H1 (cell line): Measurements from ENCODE around the gene APOA4. TPM values are rescaled to one million over a fixed set of nuclear protein-coding genes. Genes with fewer than 3 reads are reported as not detected.
A peak's percentile ranks its signal among the peaks of the same experiment; 100 is the strongest.

Experiments used
- CTCF ChIA-PET: fragments of 300-600 bp; sonication (Branson Sonifier 250); formaldehyde crosslinking; loops from one replicate; lab custom pipeline; 2021; ENCODE audit not compliant: partially characterized antibody; lab: Charles Lee
- POLR2A ChIA-PET: fragments of 300-600 bp; sonication (Branson Sonifier 250); formaldehyde crosslinking; loops from one replicate; lab custom pipeline; 2021; ENCODE audit warnings: inconsistent platforms; ENCODE audit not compliant: partially characterized antibody; lab: Charles Lee
- DNase-seq, 2 experiments: peaks; one replicate each; pipeline versions ENCODE4 v3.0.0 to v3.0.0-alpha.2; 2010 to 2022; ENCODE audit warnings: low spot score in 2 of 2, low read depth in 1 of 2, mixed read lengths in 1 of 2
- FAIRE-seq: peaks from 2 replicates; lab custom pipeline; 2011; peaks lifted over from hg19 to GRCh38; lab: Jason Lieb, UNC
- H2AFZ ChIP-seq: 2 replicates; pipeline ENCODE4 v1.8.1; 2012; ENCODE audit warnings: low read length, inconsistent platforms
- H2AK5ac ChIP-seq: 2 replicates; pipeline ENCODE4 v1.6.1; 2013; ENCODE audit warnings: low read depth, low read length
- H2BK120ac ChIP-seq: replicated peaks from 2 replicates; pipeline ENCODE3; 2013; ENCODE audit warnings: low read depth, low read length, inconsistent platforms
- H2BK12ac ChIP-seq: 2 replicates; pipeline ENCODE4 v1.6.1; 2013; ENCODE audit warnings: low read depth, low read length
- H2BK15ac ChIP-seq: 2 replicates; pipeline ENCODE4 v1.6.1; 2013; ENCODE audit warnings: low read length
- H2BK20ac ChIP-seq: 2 replicates; pipeline ENCODE4 v1.6.1; 2013; ENCODE audit warnings: low read length
- H2BK5ac ChIP-seq: 2 replicates; pipeline ENCODE4 v1.6.1; 2013; ENCODE audit warnings: low read depth, low read length
- H3K14ac ChIP-seq: 2 replicates; pipeline ENCODE4 v1.6.1; 2013; ENCODE audit warnings: inconsistent platforms; ENCODE audit not compliant: insufficient read length
- H3K18ac ChIP-seq: 2 replicates; pipeline ENCODE4 v1.6.1; 2013; ENCODE audit warnings: low read length; ENCODE audit errors: extremely low read depth
- H3K23ac ChIP-seq: 2 replicates; pipeline ENCODE4 v1.6.1; 2013; ENCODE audit warnings: inconsistent platforms; ENCODE audit not compliant: insufficient read length
- H3K23me2 ChIP-seq: 2 replicates; pipeline ENCODE4 v1.6.1; 2013; ENCODE audit warnings: low read depth, low read length
- H3K27ac ChIP-seq: 2 replicates; pipeline ENCODE4 v1.6.1; 2011; ENCODE audit warnings: low read depth, low read length, inconsistent platforms
- H3K27me3 ChIP-seq, 4 experiments: replicated peaks in 1 of 4; 1 replicate in 1 of 4; 2 replicates in 3 of 4; pipeline versions ENCODE4 v1.6.1 to v1.8.1; 2011 to 2013; ENCODE audit warnings: low read length in 3 of 4, mild to moderate bottlenecking in 3 of 4, inconsistent platforms in 2 of 4, mixed read lengths in 2 of 4, moderate library complexity in 1 of 4; ENCODE audit not compliant: control insufficient read depth in 3 of 4, insufficient read depth in 3 of 4; ENCODE audit errors: extremely low read depth in 1 of 4
- H3K36me3 ChIP-seq, 4 experiments: 2 replicates each; pipeline versions ENCODE4 v1.6.1 to v1.8.1; 2011 to 2013; ENCODE audit warnings: mild to moderate bottlenecking in 4 of 4, low read length in 3 of 4, moderate library complexity in 2 of 4, control low read depth in 1 of 4, inconsistent platforms in 1 of 4; ENCODE audit not compliant: insufficient read depth in 4 of 4, control insufficient read depth in 2 of 4
- H3K4ac ChIP-seq: replicated peaks from 2 replicates; pipeline ENCODE3; 2013; ENCODE audit warnings: low read length, low read depth, mixed read lengths, inconsistent platforms; ENCODE audit not compliant: insufficient read length
- H3K4me1 ChIP-seq, 4 experiments: replicated peaks in 1 of 4; 1 replicate in 1 of 4; 2 replicates in 3 of 4; pipeline versions ENCODE4 v1.6.1 to v1.8.1; 2011 to 2013; ENCODE audit warnings: low read length in 3 of 4, inconsistent platforms in 2 of 4, mixed read lengths in 1 of 4; ENCODE audit not compliant: insufficient read depth in 4 of 4, control insufficient read depth in 3 of 4
- H3K4me2 ChIP-seq, 2 experiments: 2 replicates each; pipeline versions ENCODE4 v1.6.1 to v1.8.1; 2011 to 2013; ENCODE audit warnings: low read depth in 2 of 2, low read length in 2 of 2, control low read depth in 1 of 2, inconsistent platforms in 1 of 2, mild to moderate bottlenecking in 1 of 2; ENCODE audit not compliant: insufficient read depth in 1 of 2
- H3K4me3 ChIP-seq, 4 experiments: fragments of 200-600, 300-600 bp in 1 of 4; sonication (generic), shearing (Covaris generic), sonication (Bioruptor Twin) in 1 of 4; 2 replicates each; pipeline versions ENCODE4 v1.5.1 to v1.8.1; 2011 to 2016; ENCODE audit warnings: low read length in 4 of 4, low read depth in 3 of 4, control low read depth in 2 of 4, inconsistent platforms in 2 of 4, mild to moderate bottlenecking in 2 of 4, mixed read lengths in 1 of 4, moderate library complexity in 1 of 4; ENCODE audit not compliant: insufficient read depth in 2 of 4; ENCODE audit errors: extremely low read depth in 1 of 4
- H3K56ac ChIP-seq: replicated peaks from 2 replicates; pipeline ENCODE3; 2013; ENCODE audit warnings: low read depth, mild to moderate bottlenecking, mixed read lengths, low read length, inconsistent platforms; ENCODE audit not compliant: insufficient read length
- H3K79me1 ChIP-seq: 2 replicates; pipeline ENCODE4 v1.6.1; 2013; ENCODE audit warnings: low read depth, low read length, control low read depth
- H3K79me2 ChIP-seq, 2 experiments: 2 replicates each; pipeline versions ENCODE4 v1.6.1 to v1.8.1; 2012 to 2013; ENCODE audit warnings: low read length in 2 of 2, mild to moderate bottlenecking in 2 of 2, inconsistent platforms in 1 of 2; ENCODE audit not compliant: insufficient read depth in 2 of 2, control insufficient read depth in 1 of 2
- H3K9ac ChIP-seq, 4 experiments: replicated peaks in 1 of 4; 1 replicate in 1 of 4; 2 replicates in 3 of 4; pipeline versions ENCODE4 v1.6.1 to v1.8.1; 2011 to 2013; ENCODE audit warnings: low read depth in 3 of 4, low read length in 3 of 4, control low read depth in 2 of 4, mild to moderate bottlenecking in 2 of 4, moderate library complexity in 2 of 4, inconsistent platforms in 1 of 4; ENCODE audit errors: extremely low read depth in 1 of 4
- H3K9me3 ChIP-seq, 2 experiments: 2 replicates each; pipeline versions ENCODE4 v1.6.1 to v1.8.1; 2012 to 2013; ENCODE audit warnings: mild to moderate bottlenecking in 2 of 2, moderate library complexity in 2 of 2, control low read depth in 1 of 2, inconsistent platforms in 1 of 2, low read depth in 1 of 2, low read length in 1 of 2, mixed read lengths in 1 of 2; ENCODE audit not compliant: insufficient read depth in 2 of 2
- H4K20me1 ChIP-seq, 2 experiments: replicated peaks in 1 of 2; 2 replicates each; pipeline versions ENCODE3 to v1.8.1; 2011 to 2013; ENCODE audit warnings: inconsistent platforms in 2 of 2, low read length in 2 of 2, mild to moderate bottlenecking in 1 of 2; ENCODE audit not compliant: insufficient read depth in 2 of 2, control insufficient read depth in 1 of 2
- H4K5ac ChIP-seq: 2 replicates; pipeline ENCODE4 v1.6.1; 2013; ENCODE audit warnings: low read length, low read depth, mixed read lengths, inconsistent platforms; ENCODE audit not compliant: insufficient read length
- H4K8ac ChIP-seq: 2 replicates; pipeline ENCODE4 v1.8.0; 2013; ENCODE audit warnings: mild to moderate bottlenecking, moderate library complexity, low read length, inconsistent platforms; ENCODE audit not compliant: insufficient read depth; ENCODE audit errors: extremely low read depth
- H4K91ac ChIP-seq: replicated peaks from 2 replicates; pipeline ENCODE3; 2013; ENCODE audit warnings: low read length, mixed read lengths, inconsistent platforms; ENCODE audit not compliant: insufficient read length
- EGR1 ChIP-seq: IDR thresholded peaks from 2 replicates; pipeline ENCODE4 v1.6.1; 2011; ENCODE audit warnings: low read depth, low read length, borderline replicate concordance
- RAD21 ChIP-seq, 2 experiments: IDR thresholded peaks in 1 of 2; conservative IDR thresholded peaks in 1 of 2; 2 replicates each; pipeline ENCODE4 v1.6.1; 2011; ENCODE audit warnings: low read depth in 2 of 2, low read length in 2 of 2, improper control_type of control experiment in 1 of 2, inconsistent platforms in 1 of 2, mild to moderate bottlenecking in 1 of 2, moderate library complexity in 1 of 2
- WGBS, 2 experiments: shearing (Covaris generic) in 1 of 2; methylation state at CpG; one replicate each; pipeline versions ENCODE4 v1.1.6 to v1.1.7; 2013 to 2015; ENCODE audit warnings: low lambda C conversion rate in 2 of 2, mixed read lengths in 2 of 2, inconsistent platforms in 1 of 2, low coverage in 1 of 2, missing lambda C conversion rate in 1 of 2; ENCODE audit not compliant: insufficient replicate concordance in 2 of 2, insufficient coverage in 1 of 2, insufficient read length in 1 of 2; ENCODE audit errors: extremely low coverage in 1 of 2, missing lambda C conversion rate in 1 of 2; 5-methylcytosine and 5-hydroxymethylcytosine counted together
- polyA plus RNA-seq, 7 experiments: library from polyadenylated mRNA; depleted of rRNA in 3 of 7; stranded (reverse) in 5 of 7; unstranded in 2 of 7; fragments of >200 nt in 5 of 7; fragments of 200-250 nt in 2 of 7; gene quantifications; 1 replicate in 5 of 7; 2 replicates in 1 of 7; 4 replicates in 1 of 7; pipeline versions ENCODE4 v1.2.1 to v1.2.3, GENCODE V29; 2011 to 2013; ENCODE audit warnings: missing spikeins in 2 of 7, mixed read lengths in 2 of 7
- total RNA-seq: library from RNA; stranded (reverse); fragmentation: NEBNext Ultra II Directional; extraction: Animal tissue kit (Norgen Biotek cat#: 25700); gene quantifications from 2 replicates; pipeline ENCODE4 v1.2.1, GENCODE V29; 2021
- TF ChIP-seq, protein P1 (sequence below), 3 experiments: IDR thresholded peaks; 1 replicate in 2 of 3; 2 replicates in 1 of 3; pipeline versions ENCODE4 v1.5.1 to v1.6.1; 2011; ENCODE audit warnings: low read length in 3 of 3, mild to moderate bottlenecking in 3 of 3, inconsistent platforms in 2 of 3, low read depth in 1 of 3, moderate library complexity in 1 of 3; ENCODE audit not compliant: insufficient read depth in 1 of 3; ENCODE audit errors: control extremely low read depth in 1 of 3

APOA4 gene
- total and polyA plus RNA-seq, 2 of the 8 experiments (the other 6 are each of a cell fraction or from before 2014, with no cell fraction given) = not detected

DNA sequence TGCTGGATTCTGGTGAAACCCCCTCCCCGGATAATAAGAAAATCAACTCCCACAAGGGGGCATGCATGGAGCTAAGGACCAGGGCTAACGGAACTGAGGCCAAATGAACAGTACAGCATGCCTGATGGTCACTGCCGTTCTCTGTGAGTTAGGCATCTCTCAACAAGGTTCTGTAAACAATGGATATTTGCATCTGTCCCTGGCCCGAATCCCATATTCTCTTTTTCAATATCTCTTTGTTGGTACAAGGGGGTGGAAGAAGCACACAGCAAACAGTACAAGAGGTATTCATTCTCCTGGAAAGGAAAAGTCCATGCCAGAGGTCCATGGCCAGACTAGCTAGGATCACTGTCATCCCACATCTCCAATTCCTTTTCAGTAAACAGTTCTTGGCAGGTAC lies 46.5 kb upstream of the APOA4 start:
- Histone ChIP-seq H2BK12ac (no peak overlapping the region), H3K79me2 (no peaks in the 10 kb centered on the region), H2BK20ac (no peak overlapping the region), H4K20me1 (no peaks in the 10 kb centered on the region), H4K5ac (no peak overlapping the region), H3K9me3 (no peaks in the 10 kb centered on the region), H3K56ac (no peak overlapping the region), H2BK5ac (no peak overlapping the region), H3K36me3 (peaks cover 0 to 48% (median 39%) of the 10 kb centered on the region in 4 experiments; a peak in 7 of 8 replicates), H3K18ac (no peak overlapping the region), H3K23me2 (no peaks in the 10 kb centered on the region), H2BK15ac (no peak overlapping the region)
- 95% methylated on average over 4 of the region's 4 CpGs; no CpG with 5 or more reads in 1 of the 2 experiments for WGBS, 2 experiments
- DNase-seq (no peak), FAIRE-seq (no peak)
- TF ChIP-seq EGR1 (no peak), RAD21 (IDR thresholded peaks at IDR 0.05 in 1 of 2, conservative IDR thresholded peaks at IDR 0.05 in 1 of 2; ENCODE audit: low read depth in 2 of 2, low read length in 2 of 2) (peak in 1 of 2 experiments; percentile 16; a peak in 1 of 4 replicates)
- TF ChIP-seq, protein P1, sequence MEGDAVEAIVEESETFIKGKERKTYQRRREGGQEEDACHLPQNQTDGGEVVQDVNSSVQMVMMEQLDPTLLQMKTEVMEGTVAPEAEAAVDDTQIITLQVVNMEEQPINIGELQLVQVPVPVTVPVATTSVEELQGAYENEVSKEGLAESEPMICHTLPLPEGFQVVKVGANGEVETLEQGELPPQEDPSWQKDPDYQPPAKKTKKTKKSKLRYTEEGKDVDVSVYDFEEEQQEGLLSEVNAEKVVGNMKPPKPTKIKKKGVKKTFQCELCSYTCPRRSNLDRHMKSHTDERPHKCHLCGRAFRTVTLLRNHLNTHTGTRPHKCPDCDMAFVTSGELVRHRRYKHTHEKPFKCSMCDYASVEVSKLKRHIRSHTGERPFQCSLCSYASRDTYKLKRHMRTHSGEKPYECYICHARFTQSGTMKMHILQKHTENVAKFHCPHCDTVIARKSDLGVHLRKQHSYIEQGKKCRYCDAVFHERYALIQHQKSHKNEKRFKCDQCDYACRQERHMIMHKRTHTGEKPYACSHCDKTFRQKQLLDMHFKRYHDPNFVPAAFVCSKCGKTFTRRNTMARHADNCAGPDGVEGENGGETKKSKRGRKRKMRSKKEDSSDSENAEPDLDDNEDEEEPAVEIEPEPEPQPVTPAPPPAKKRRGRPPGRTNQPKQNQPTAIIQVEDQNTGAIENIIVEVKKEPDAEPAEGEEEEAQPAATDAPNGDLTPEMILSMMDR (IDR thresholded peaks at IDR 0.05; ENCODE audit: control extremely low read depth in 1 of 3, insufficient read depth in 1 of 3, low read depth in 1 of 3, low read length in 3 of 3) = peak in 1 of 3 experiments; percentile 13; a peak in 2 of 4 replicates
- TF ChIP-seq, all 59 proteins: peak for 2
- no peak overlapping the region for H3K27ac ChIP-seq
- H3K79me1 ChIP-seq = no peaks in the 10 kb centered on the region
- H4K8ac ChIP-seq = no peak overlapping the region
- H3K23ac ChIP-seq = no peak overlapping the region
- H2BK120ac ChIP-seq = no peak overlapping the region
- no peak overlapping the region for H3K14ac ChIP-seq
- ChIA-PET CTCF (interaction anchor here (0.8 to 6.2 kb wide), 5 partner anchors 10 to 240 kb away, joined by 3 to 37 read pairs (median 4); no protein-coding TSS in a partner anchor), POLR2A (no interaction called here)
- H3K27me3 ChIP-seq = no peaks in the 10 kb centered on the region
- no peak overlapping the region for H4K91ac ChIP-seq
- no peaks in the 10 kb centered on the region for H3K4me1 ChIP-seq
- H3K9ac ChIP-seq = no peak overlapping the region
- no peak overlapping the region for H3K4ac ChIP-seq
- no peak overlapping the region for H2AFZ ChIP-seq
- no peak overlapping the region for H3K4me3 ChIP-seq
- no peak overlapping the region for H3K4me2 ChIP-seq
- H2AK5ac ChIP-seq = no peak overlapping the region
